Calu3 (cell line): Measurements from ENCODE around the gene THADA. TPM values are rescaled to one million over a fixed set of nuclear protein-coding genes. Genes with fewer than 3 reads are reported as not detected.

Experiments
- BruUV-seq: library from RNA; stranded (reverse); fragments of 400-500 nt; replicated peaks from 2 replicates; lab custom pipeline; 2021; lab: Mats Ljungman, UMichigan
- CTCF ChIA-PET: fragments of 300-600 bp; sonication (Branson Sonifier 250); formaldehyde crosslinking; loops from one replicate; lab custom pipeline; 2022; ENCODE audit warnings: antibody characterized with exemption; lab: Charles Lee
- DNase-seq: peaks from one replicate; pipeline ENCODE4 v3.0.0; 2022
- H3K27ac Mint-ChIP-seq: one replicate; pipeline ENCODE4 v1.8.0; 2022; ENCODE audit warnings: mixed read lengths; ENCODE audit not compliant: unreplicated experiment
- H3K27me3 Mint-ChIP-seq: one replicate; pipeline ENCODE4 v1.8.0; 2022; ENCODE audit warnings: mixed read lengths; ENCODE audit not compliant: unreplicated experiment
- H3K36me3 Mint-ChIP-seq: one replicate; pipeline ENCODE4 v1.8.0; 2022; ENCODE audit warnings: mild to moderate bottlenecking, moderate library complexity, mixed read lengths; ENCODE audit not compliant: insufficient read depth, unreplicated experiment
- H3K4me1 Mint-ChIP-seq: one replicate; pipeline ENCODE4 v1.8.0; 2022; ENCODE audit warnings: mild to moderate bottlenecking, low read depth, mixed read lengths; ENCODE audit not compliant: unreplicated experiment
- H3K4me3 Mint-ChIP-seq: one replicate; pipeline ENCODE4 v1.8.0; 2022; ENCODE audit warnings: mild to moderate bottlenecking, low read depth, moderate library complexity, mixed read lengths; ENCODE audit not compliant: unreplicated experiment
- H3K9me3 Mint-ChIP-seq: one replicate; pipeline ENCODE4 v1.8.0; 2022; ENCODE audit warnings: low read depth, mixed read lengths; ENCODE audit not compliant: unreplicated experiment
- CTCF ChIP-seq: fragments of 200-600 bp; IDR thresholded peaks from one replicate; pipeline ENCODE4 v1.8.0; 2022; ENCODE audit warnings: antibody characterized with exemption; ENCODE audit not compliant: unreplicated experiment
- intact Hi-C: fragments of 100-400 bp; cut with micrococcal nuclease; formaldehyde crosslinking; loops from one replicate; pipeline ENCODE4 v1.10.0; 2022; ENCODE audit not compliant: unreplicated experiment
- total RNA-seq: library from RNA; stranded (reverse); gene quantifications from 2 replicates; pipeline ENCODE4 v1.2.3, GENCODE V29; 2022

THADA gene
- total RNA-seq, 1 experiment from 2014 or later, result 35.5 TPM

DNA sequence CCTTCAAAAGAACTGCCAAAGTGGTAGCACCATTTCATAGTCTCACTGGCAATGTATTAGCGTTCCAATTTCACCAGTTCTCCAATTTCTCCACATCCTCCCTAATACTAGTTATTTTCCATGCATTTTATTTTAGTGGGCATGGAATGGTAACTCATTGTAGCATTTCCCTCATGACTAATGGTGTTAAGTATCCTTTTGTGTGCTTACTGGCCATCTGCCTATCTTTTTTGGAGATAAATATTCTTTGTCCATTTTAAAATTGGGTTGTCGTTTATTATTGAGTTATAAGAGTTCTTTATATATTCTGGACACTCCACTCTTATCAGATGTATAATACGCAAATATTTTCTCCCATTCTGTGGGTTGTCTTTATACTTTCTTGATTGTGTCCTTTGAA, 107.1 kb downstream of the THADA start:
- H3K4me1 Mint-ChIP-seq, result no peaks in the 10 kb centered on the region
- H3K9me3 Mint-ChIP-seq, result no peaks in the 10 kb centered on the region
- no peaks in the 10 kb centered on the region for H3K36me3 Mint-ChIP-seq
- no peak for TF ChIP-seq CTCF
- intact Hi-C loops, result loop anchor here (5.0 to 10.0 kb wide), 2 partner anchors 54 to 634 kb away; no protein-coding TSS in a partner anchor
- no peak overlapping the region for H3K4me3 Mint-ChIP-seq
- no peak overlapping the region for H3K27ac Mint-ChIP-seq
- no peaks in the 10 kb centered on the region for H3K27me3 Mint-ChIP-seq
- CTCF ChIA-PET, result no interaction called here
- BruUV-seq, result no TSS peak
- no peak for DNase-seq

- CTCF ChIA-PET, result no interaction called here
- no peak for TF ChIP-seq CTCF
- Mint-ChIP-seq H3K4me1 (peaks cover 20% of the 10 kb centered on the region), H3K36me3 (no peaks in the 10 kb centered on the region), H3K27ac (no peak overlapping the region), H3K27me3 (no peaks in the 10 kb centered on the region), H3K4me3 (no peak overlapping the region), H3K9me3 (no peaks in the 10 kb centered on the region)
- intact Hi-C loops, result loop anchor here (5.0 to 10.0 kb wide), 2 partner anchors 56 to 632 kb away; no protein-coding TSS in a partner anchor
- DNase-seq, result no peak
- no TSS peak for BruUV-seq
These were observed 109.2 kb downstream of the THADA start for GRCh38 chr2:43486603-43487002.

GRCh38 chr2:43484323-43484930, 111.4 kb downstream of the THADA start:
- intact Hi-C loops, result loop anchor here (1.0 to 10.0 kb wide), 7 partner anchors 182 to 656 kb away; partner anchors contain the start of gene ZFP36L2
- no peak for DNase-seq

GRCh38 chr2:43482961-43483360, 112.9 kb downstream of the THADA start:
- no peak for TF ChIP-seq CTCF
- no peaks in the 10 kb centered on the region for H3K9me3 Mint-ChIP-seq
- no peaks in the 10 kb centered on the region for H3K36me3 Mint-ChIP-seq
- no peak overlapping the region for H3K4me3 Mint-ChIP-seq
- peaks cover 26% of the 10 kb centered on the region for H3K4me1 Mint-ChIP-seq
- intact Hi-C loops, result loop anchor here (5.0 to 10.0 kb wide), 3 partner anchors 181 to 628 kb away; no protein-coding TSS in a partner anchor
- no peaks in the 10 kb centered on the region for H3K27me3 Mint-ChIP-seq
- peak; percentile 16 for DNase-seq
- BruUV-seq, result no TSS peak
- no peak overlapping the region for H3K27ac Mint-ChIP-seq
- CTCF ChIA-PET, result interaction anchor here (0.8 to 1.6 kb wide), 3 partner anchors 56 to 505 kb away, joined by 3 to 4 read pairs (median 3); no protein-coding TSS in a partner anchor

More at GRCh38 chr2:43484323-43484930, 111.4 kb downstream of the THADA start:
- Mint-ChIP-seq H3K4me3 (no peak overlapping the region), H3K9me3 (no peaks in the 10 kb centered on the region), H3K27me3 (no peaks in the 10 kb centered on the region), H3K36me3 (no peaks in the 10 kb centered on the region), H3K27ac (no peak overlapping the region), H3K4me1 (peaks cover 26% of the 10 kb centered on the region)
- no TSS peak for BruUV-seq
- no peak for TF ChIP-seq CTCF
- CTCF ChIA-PET, result interaction anchor here (0.6 to 1.9 kb wide), 7 partner anchors 9 to 506 kb away, joined by 3 to 8 read pairs (median 3); no protein-coding TSS in a partner anchor
